Measurements from ENCODE around the gene LRRN1. TPM values are rescaled to one million over a fixed set of nuclear protein-coding genes. Genes with fewer than 3 reads are reported as not detected.

LRRN1 gene
- total and polyA plus RNA-seq, 2 of the 4 experiments (the other 2 are of a cell fraction), result 0.18 to 0.41 TPM

GRCh38 chr3:3753416-3753815 lies 45.8 kb upstream of the LRRN1 start (continued):
- TF ChIP-seq CTCF (conservative IDR thresholded peaks at IDR 0.05; ENCODE audit: low read depth, low read length) (no peak), USF2 (IDR thresholded peaks at IDR 0.05; ENCODE audit: low read depth, low read length) (no peak)

- no peak overlapping the region for H2BK15ac ChIP-seq (ENCODE audit: low read depth, low read length)
- in situ Hi-C loops (cut with MboI; ENCODE audit: low sequenced_read_pairs) (no loop called here), dilution Hi-C loops (cut with HindIII; ENCODE audit: low sequenced_read_pairs, unreplicated experiment) (no loop called here), intact Hi-C loops (cut with micrococcal nuclease) (no loop called here)
- H2AFZ ChIP-seq (replicated peaks; ENCODE audit: low read length, poor library complexity), result no peak overlapping the region
- ATAC-seq (ENCODE audit: low read depth) (no peak), DNase-seq (no peak)
- no TSS peak for BruUV-seq (replicated peaks)
- H2BK120ac ChIP-seq (ENCODE audit: low read depth, low read length), result no peak overlapping the region
- no peak overlapping the region for H3K14ac ChIP-seq (replicated peaks; ENCODE audit: low read depth, low read length)
- peaks cover 8% of the 10 kb centered on the region for H3K9me3 ChIP-seq (ENCODE audit: control insufficient read depth, insufficient read depth, low read length)
- no peaks in the 10 kb centered on the region for H4K20me1 ChIP-seq (ENCODE audit: insufficient read depth, low read length)
- H3K4me1 ChIP-seq (ENCODE audit: control insufficient read depth, insufficient read depth, low read length), result no peaks in the 10 kb centered on the region
- no peaks in the 10 kb centered on the region for H3K9me1 ChIP-seq (ENCODE audit: insufficient read depth, low read length)
- no peak overlapping the region for H3K56ac ChIP-seq (ENCODE audit: extremely low read depth, insufficient read depth, low read length)
- H3K79me1 ChIP-seq (ENCODE audit: low read depth in 1 of 2, low read length in 2 of 2), result no peaks in the 10 kb centered on the region
- no peak overlapping the region for H3K27ac ChIP-seq (ENCODE audit: insufficient read depth, low read length)
- H4K5ac ChIP-seq (ENCODE audit: low read depth, low read length), result no peak overlapping the region
- no peak overlapping the region for H3K23ac ChIP-seq (ENCODE audit: low read depth, low read length)
- POLR2A ChIA-PET (ENCODE audit: unreplicated experiment), result no interaction called here
- no peak overlapping the region for H3K18ac ChIP-seq (ENCODE audit: low read depth, low read length)
- H3K9ac ChIP-seq (ENCODE audit: low read depth, low read length), result no peak overlapping the region
- no peaks in the 10 kb centered on the region for H3K27me3 ChIP-seq (ENCODE audit: control insufficient read depth, insufficient read depth, low read length)
- no peak overlapping the region for H3K4me2 ChIP-seq (ENCODE audit: low read depth, low read length)
- no peak overlapping the region for H2BK20ac ChIP-seq (ENCODE audit: low read depth, low read length)
- H4K8ac ChIP-seq (ENCODE audit: low read depth in 2 of 2, low read length in 2 of 2), result no peak overlapping the region
- no peak overlapping the region for H4K91ac ChIP-seq (ENCODE audit: insufficient read depth, low read depth, low read length)
- CTCF ChIA-PET, result no interaction called here
- no peak overlapping the region for H2AK5ac ChIP-seq (ENCODE audit: low read depth, low read length)
- no peak overlapping the region for H2BK5ac ChIP-seq (ENCODE audit: low read depth, low read length, poor library complexity, severe bottlenecking)
- H3K36me3 ChIP-seq (ENCODE audit: control insufficient read depth, insufficient read depth, low read length), result no peaks in the 10 kb centered on the region
- no peak overlapping the region for H2AK9ac ChIP-seq (replicated peaks; ENCODE audit: low read depth, low read length, poor library complexity)
- 72% methylated on average over 3 of the region's 4 CpGs; no CpG with 5 or more reads in 1 of the 2 experiments for WGBS, 2 experiments (ENCODE audit: extremely low coverage in 2 of 2, insufficient read length in 1 of 2)
- H3K4me3 ChIP-seq (ENCODE audit: insufficient read depth, low read depth, low read length), result no peak overlapping the region
- no peak overlapping the region for H3K4ac ChIP-seq (ENCODE audit: low read depth, low read length)
- TF ChIP-seq MAZ (IDR thresholded peaks at IDR 0.05; ENCODE audit: borderline replicate concordance, low read depth, low read length) (no peak), FOS (IDR thresholded peaks at IDR 0.05; ENCODE audit: low read depth, low read length) (no peak), CHD1 (IDR thresholded peaks at IDR 0.05; ENCODE audit: low read depth, low read length) (no peak), RCOR1 (IDR thresholded peaks at IDR 0.05; ENCODE audit: insufficient replicate concordance, low read length) (no peak), SMC3 (IDR thresholded peaks at IDR 0.05; ENCODE audit: low read depth, low read length) (no peak), RAD21 (IDR thresholded peaks at IDR 0.05; ENCODE audit: low read length) (no peak), MXI1 (IDR thresholded peaks at IDR 0.05; ENCODE audit: borderline replicate concordance, low read depth, low read length) (no peak), RFX5 (IDR thresholded peaks at IDR 0.05; ENCODE audit: low read depth, low read length) (no peak), CTCF (conservative IDR thresholded peaks at IDR 0.05; ENCODE audit: low read depth, low read length) (no peak), USF2 (IDR thresholded peaks at IDR 0.05; ENCODE audit: low read depth, low read length) (no peak), CEBPB (IDR thresholded peaks at IDR 0.05; ENCODE audit: low read depth, low read length) (no peak)
Observed at GRCh38 chr3:3765661-3766060, 33.6 kb upstream of the LRRN1 start.

Data from IMR-90 (cell line).